Gastrocnemius medialis (tissue), 4 donors: ENCODE results near the gene FAM32A. TPM values are rescaled to one million over a fixed set of nuclear protein-coding genes. Genes with fewer than 3 reads are reported as not detected.

Experiments
- ATAC-seq, 2 donors: fragments of 150-250 bp; one replicate each; pipeline ENCODE4 v1.9.1; 2016
- DNase-seq, 2 donors: peaks; one replicate each; pipeline ENCODE4 v3.0.0-alpha.2; 2019
- H3K27ac ChIP-seq, 4 donors: fragments of 200-600 bp; sonication (generic); 1 replicate in 1 of 4; 2 replicates in 3 of 4; pipeline ENCODE4 v1.5.1; 2016 to 2018; ENCODE audit warnings: mild to moderate bottlenecking in 2 of 4, moderate library complexity in 1 of 4
- H3K27me3 ChIP-seq, 3 donors: fragments of 200-600 bp; sonication (generic) in 2 of 3; 1 replicate in 1 of 3; 2 replicates in 2 of 3; pipeline versions ENCODE4 v1.5.1 to v1.6.0; 2016 to 2019; ENCODE audit warnings: mild to moderate bottlenecking in 1 of 3, moderate library complexity in 1 of 3
- H3K36me3 ChIP-seq, 2 donors: fragments of 200-600 bp; sonication (generic) in 1 of 2; one replicate each; pipeline ENCODE4 v1.5.1; 2017 to 2018
- H3K4me1 ChIP-seq, 2 donors: fragments of 200-600 bp; sonication (generic) in 1 of 2; one replicate each; pipeline ENCODE4 v1.5.1; 2016 to 2017; ENCODE audit warnings: mild to moderate bottlenecking in 2 of 2
- H3K4me3 ChIP-seq, 4 donors: fragments of 200-600 bp; sonication (generic) in 3 of 4; 1 replicate in 1 of 4; 2 replicates in 3 of 4; pipeline ENCODE4 v1.5.1; 2016 to 2019; ENCODE audit warnings: mild to moderate bottlenecking in 2 of 4
- H3K9me3 ChIP-seq, 3 donors: fragments of 200-600 bp; sonication (generic) in 2 of 3; 1 replicate in 1 of 3; 2 replicates in 2 of 3; pipeline ENCODE4 v1.5.1; 2016 to 2019
- POLR2A ChIP-seq, 2 donors: fragments of 450-650 bp; IDR thresholded peaks; one replicate each; pipeline ENCODE4 v1.6.1; 2017; ENCODE audit warnings: antibody characterized with exemption in 2 of 2, mild to moderate bottlenecking in 2 of 2, moderate library complexity in 2 of 2
- in situ Hi-C, 4 donors: fragments of 200-750 bp; cut with MboI; loops; one replicate each; pipeline versions ENCODE4 v1.15.0 to v1.8.0; 2017; ENCODE audit warnings: low sequenced_read_pairs in 4 of 4
- intact Hi-C: fragments of 100-400 bp; cut with DNase I; formaldehyde crosslinking; loops from one replicate; pipeline ENCODE4 v1.15.1; 2023; ENCODE audit warnings: low total_unique reads
- total RNA-seq, 4 donors: library from RNA; depleted of rRNA; stranded (reverse); fragments of >200 nt; gene quantifications; one replicate each; pipeline versions ENCODE4 v1.1.0 to v1.2.3, GENCODE V29; 2016
- TF ChIP-seq, protein P1 (sequence below), 5 experiments: fragments of 450-650 bp in 3 of 5; fragments of 200-600 bp in 2 of 5; sonication (generic) in 2 of 5; IDR thresholded peaks in 4 of 5; conservative IDR thresholded peaks in 1 of 5; 1 replicate in 4 of 5; 2 replicates in 1 of 5; pipeline ENCODE4 v1.5.1; 2016 to 2019; ENCODE audit warnings: antibody characterized with exemption in 5 of 5, mild to moderate bottlenecking in 3 of 5, moderate library complexity in 3 of 5

The FAM32A gene
- total RNA-seq, 4 donors from 2014 or later: 57.2 to 72.3 (median 63.6) TPM

DNA sequence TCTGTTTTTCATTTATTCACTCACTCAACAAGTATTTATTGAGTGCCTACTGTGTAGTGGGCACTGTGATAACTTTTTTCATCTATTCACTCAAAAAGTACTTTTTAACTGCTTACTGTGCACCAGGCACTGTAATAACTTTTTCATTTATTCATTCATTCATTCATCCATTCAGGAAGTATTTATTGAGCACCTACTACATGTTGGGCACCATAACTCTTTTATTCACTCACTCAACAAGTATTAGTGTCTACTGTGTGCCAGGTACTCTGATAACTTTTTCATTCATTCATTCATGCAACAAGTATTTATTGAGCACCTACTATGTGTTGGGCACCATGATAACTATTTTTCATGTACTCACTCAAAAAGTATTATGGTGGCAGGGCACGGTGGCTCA is 18.8 kb upstream of the FAM32A start:
- intact Hi-C loops: no loop called here
- Histone ChIP-seq H3K4me3 (no peak overlapping the region), H3K27ac (no peak overlapping the region), H3K4me1 (no peaks in the 10 kb centered on the region), H3K9me3 (no peaks in the 10 kb centered on the region), H3K36me3 (no peaks in the 10 kb centered on the region), H3K27me3 (no peaks in the 10 kb centered on the region)
- ATAC-seq (no peak), DNase-seq (no peak)
- in situ Hi-C loops: loop anchor here in 2 of 4 donors (25.0 kb wide), 2 partner anchors 554 to 579 kb away; partner anchors contain the start of gene CYP4F8 (in 1 of the 2)
- TF ChIP-seq POLR2A (IDR thresholded peaks at IDR 0.05): no peak
- TF ChIP-seq, protein P1, sequence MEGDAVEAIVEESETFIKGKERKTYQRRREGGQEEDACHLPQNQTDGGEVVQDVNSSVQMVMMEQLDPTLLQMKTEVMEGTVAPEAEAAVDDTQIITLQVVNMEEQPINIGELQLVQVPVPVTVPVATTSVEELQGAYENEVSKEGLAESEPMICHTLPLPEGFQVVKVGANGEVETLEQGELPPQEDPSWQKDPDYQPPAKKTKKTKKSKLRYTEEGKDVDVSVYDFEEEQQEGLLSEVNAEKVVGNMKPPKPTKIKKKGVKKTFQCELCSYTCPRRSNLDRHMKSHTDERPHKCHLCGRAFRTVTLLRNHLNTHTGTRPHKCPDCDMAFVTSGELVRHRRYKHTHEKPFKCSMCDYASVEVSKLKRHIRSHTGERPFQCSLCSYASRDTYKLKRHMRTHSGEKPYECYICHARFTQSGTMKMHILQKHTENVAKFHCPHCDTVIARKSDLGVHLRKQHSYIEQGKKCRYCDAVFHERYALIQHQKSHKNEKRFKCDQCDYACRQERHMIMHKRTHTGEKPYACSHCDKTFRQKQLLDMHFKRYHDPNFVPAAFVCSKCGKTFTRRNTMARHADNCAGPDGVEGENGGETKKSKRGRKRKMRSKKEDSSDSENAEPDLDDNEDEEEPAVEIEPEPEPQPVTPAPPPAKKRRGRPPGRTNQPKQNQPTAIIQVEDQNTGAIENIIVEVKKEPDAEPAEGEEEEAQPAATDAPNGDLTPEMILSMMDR (IDR thresholded peaks at IDR 0.05 in 4 of 5, conservative IDR thresholded peaks at IDR 0.05 in 1 of 5): no peak

DNA sequence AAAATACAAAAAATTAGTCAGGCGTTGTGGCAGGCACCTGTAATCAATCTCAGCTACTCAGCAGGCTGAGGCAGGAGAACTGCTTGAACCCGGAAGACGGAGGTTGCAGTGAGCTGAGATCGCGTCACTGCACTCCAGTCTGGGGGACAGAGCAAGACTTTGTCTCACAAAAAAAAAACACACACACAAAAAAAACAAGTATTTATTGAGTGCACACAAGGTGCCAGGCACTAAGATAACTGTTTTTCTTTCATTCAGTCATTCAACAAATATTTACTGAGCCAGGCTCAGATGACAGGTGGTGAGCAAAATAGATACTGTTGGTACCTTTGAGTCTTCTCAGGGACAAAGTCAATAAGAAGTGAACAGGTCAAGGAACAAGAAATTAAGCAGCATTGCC is 18.2 kb upstream of the FAM32A start:
- no peaks in the 10 kb centered on the region for H3K27me3 ChIP-seq
- H3K4me3 ChIP-seq: no peak overlapping the region
- H3K9me3 ChIP-seq: no peaks in the 10 kb centered on the region
- in situ Hi-C loops (loop anchor here in 2 of 4 donors (25.0 kb wide), 2 partner anchors 555 to 580 kb away; partner anchors contain the start of gene CYP4F8 (in 1 of the 2)), intact Hi-C loops (no loop called here)
- no peak overlapping the region for H3K27ac ChIP-seq
- H3K4me1 ChIP-seq: no peaks in the 10 kb centered on the region
- H3K36me3 ChIP-seq: no peaks in the 10 kb centered on the region
- ATAC-seq (no peak), DNase-seq (no peak)
- TF ChIP-seq POLR2A (IDR thresholded peaks at IDR 0.05): no peak
- TF ChIP-seq, protein P1 (IDR thresholded peaks at IDR 0.05 in 4 of 5, conservative IDR thresholded peaks at IDR 0.05 in 1 of 5): no peak

GRCh38 chr19:16168465-16169081 is 16.6 kb upstream of the FAM32A start:
- Histone ChIP-seq H3K27ac (no peak overlapping the region), H3K9me3 (no peaks in the 10 kb centered on the region), H3K4me3 (no peak overlapping the region), H3K4me1 (no peaks in the 10 kb centered on the region), H3K27me3 (no peaks in the 10 kb centered on the region), H3K36me3 (no peaks in the 10 kb centered on the region)
- in situ Hi-C loops (loop anchor here in 2 of 4 donors (25.0 kb wide), 2 partner anchors 556 to 581 kb away; partner anchors contain the start of gene CYP4F8 (in 1 of the 2)), intact Hi-C loops (no loop called here)
- TF ChIP-seq, protein P1 (IDR thresholded peaks at IDR 0.05 in 4 of 5, conservative IDR thresholded peaks at IDR 0.05 in 1 of 5): no peak
- TF ChIP-seq POLR2A (IDR thresholded peaks at IDR 0.05): no peak
- DNase-seq: no peak
- ATAC-seq: no peak

- TF ChIP-seq, protein P1 (IDR thresholded peaks at IDR 0.05 in 4 of 5, conservative IDR thresholded peaks at IDR 0.05 in 1 of 5): no peak
- no peak for TF ChIP-seq POLR2A (IDR thresholded peaks at IDR 0.05)
- Histone ChIP-seq H3K4me1 (no peaks in the 10 kb centered on the region), H3K36me3 (no peaks in the 10 kb centered on the region), H3K27me3 (no peaks in the 10 kb centered on the region), H3K4me3 (no peak overlapping the region), H3K9me3 (no peaks in the 10 kb centered on the region), H3K27ac (no peak overlapping the region)
- ATAC-seq (no peak), DNase-seq (no peak)
- intact Hi-C loops: no loop called here
- in situ Hi-C loops: loop anchor here in 2 of 4 donors (25.0 kb wide), 2 partner anchors 558 to 583 kb away; partner anchors contain the start of gene CYP4F8 (in 1 of the 2)
Observed at GRCh38 chr19:16170134-16170533, 15.1 kb upstream of the FAM32A start.
